T-helper 2 cell treated with Interferon-gamma antibody and Interleukin-4, amounts not matched to agents 100 ng/mL and 5 ng/mL, for 36 hours (primary cell): ENCODE data around the gene IQGAP1. TPM values are rescaled to one million over a fixed set of nuclear protein-coding genes. Genes with fewer than 3 reads are reported as not detected.

Experiments
- intact Hi-C: fragments of 100-400 bp; cut with micrococcal nuclease; formaldehyde crosslinking; loops from one replicate; pipeline ENCODE4 v1.15.1; 2023
- total RNA-seq: library from RNA; stranded (reverse); gene quantifications from 2 replicates; pipeline ENCODE4 v1.2.3, GENCODE V29; 2022

The IQGAP1 gene
- total RNA-seq, 1 donor from 2014 or later, result 212 TPM

DNA sequence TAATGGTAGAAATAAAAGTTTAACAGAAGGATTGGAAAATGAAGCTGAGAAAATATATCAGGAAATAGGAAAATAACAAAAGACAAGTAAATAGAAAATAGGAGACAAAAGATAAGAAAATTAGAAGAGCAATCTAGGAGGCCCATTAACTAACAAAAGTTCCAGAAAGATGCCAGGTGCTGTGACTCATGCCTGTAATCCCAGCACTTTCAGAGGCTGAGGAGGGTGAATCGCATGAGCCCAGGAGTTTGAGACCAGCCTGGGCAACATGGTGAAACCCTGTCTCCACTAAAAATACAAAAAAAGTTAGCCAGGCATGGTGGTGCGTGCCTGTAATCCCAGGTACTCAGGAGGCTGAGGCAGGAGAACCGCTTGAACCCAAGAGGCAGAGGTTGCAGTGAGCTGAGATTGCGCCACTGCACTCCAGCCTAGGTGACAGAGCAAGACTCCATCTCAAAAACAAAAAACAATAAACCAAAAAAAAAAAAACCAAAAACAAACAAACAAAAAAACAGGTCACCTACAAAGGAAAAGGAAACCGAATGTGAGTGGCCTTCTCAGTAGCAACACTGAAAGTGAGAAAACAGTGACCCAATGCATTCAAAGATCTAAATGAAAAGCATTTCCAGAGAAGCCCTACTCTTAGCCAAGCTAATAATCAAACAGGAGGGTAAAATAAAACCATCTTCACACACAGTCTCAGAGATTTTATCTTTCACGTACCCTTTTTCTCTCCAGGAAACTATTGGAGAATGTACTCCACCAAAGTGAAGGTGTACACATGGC is 136.2 kb downstream of the IQGAP1 start:
- intact Hi-C loops, result loop anchor here (10.0 kb wide), 1 partner anchor 381 kb away; the partner anchor contains the start of gene MAN2A2

DNA sequence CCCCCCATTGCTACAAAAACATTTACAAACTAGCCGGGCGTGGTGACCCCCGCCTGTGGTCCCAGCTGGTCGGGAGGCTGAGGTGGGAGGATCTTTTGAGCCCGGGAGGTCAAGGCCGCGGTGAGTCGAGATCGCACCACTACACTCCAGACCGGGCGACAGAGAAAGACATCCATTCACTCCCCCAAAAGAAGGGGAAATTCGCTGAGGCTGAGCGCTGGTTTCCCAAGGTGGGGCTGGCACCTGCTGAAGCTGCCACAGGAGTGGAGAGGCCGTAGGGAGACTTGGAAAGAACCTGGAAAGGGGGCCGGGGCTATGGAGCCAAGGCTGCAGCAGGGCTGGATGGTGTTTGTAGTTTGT is 140.9 kb downstream of the IQGAP1 start:
- intact Hi-C loops, result loop anchor here (10.0 kb wide), 1 partner anchor 376 kb away; the partner anchor contains the start of gene MAN2A2

DNA sequence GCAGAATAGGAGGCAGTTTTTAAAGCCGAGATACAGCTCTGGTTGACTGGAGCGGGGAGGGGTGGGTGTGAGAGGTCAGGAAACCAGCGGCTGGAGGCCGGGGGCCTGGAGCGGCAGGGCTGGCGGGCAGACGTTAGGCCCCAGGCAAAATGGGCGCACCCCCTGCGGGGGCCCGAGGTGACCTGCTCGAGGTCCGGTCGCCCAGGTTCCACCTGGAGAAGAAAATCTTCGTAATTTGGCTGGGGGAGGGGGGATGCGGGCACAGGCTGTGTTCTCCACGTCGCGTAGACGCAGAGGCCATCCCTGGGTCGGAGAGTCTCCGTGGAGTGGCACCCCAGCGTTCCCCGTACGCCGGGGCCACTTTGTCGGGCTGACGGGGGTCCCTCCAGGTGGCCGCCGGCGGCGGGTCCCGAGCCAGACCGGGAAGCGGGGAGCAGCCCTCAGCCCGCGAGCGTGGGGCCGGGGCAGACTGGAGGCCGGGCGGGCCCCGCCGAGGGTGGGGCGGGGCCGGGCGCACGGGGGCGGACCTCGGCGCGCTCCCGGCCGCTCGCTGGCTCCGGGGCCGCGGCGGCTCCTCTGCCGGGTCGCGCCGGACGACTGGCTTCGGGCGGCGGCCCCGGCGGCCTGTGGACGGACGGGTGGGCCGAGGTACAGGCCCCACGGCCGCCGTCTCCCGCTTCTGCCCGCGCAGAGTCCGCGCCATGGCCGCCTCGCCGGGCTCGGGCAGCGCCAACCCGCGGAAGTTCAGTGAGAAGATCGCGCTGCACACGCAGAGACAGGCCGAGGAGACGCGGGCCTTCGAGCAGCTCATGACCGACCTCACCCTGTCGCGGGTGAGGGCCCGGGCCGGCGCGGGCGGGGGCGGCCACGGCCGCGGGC is 141.6 kb downstream of the IQGAP1 start, which contains the start of gene CRTC3:
CRTC3 (plus strand) TSS at position 553 of the 879 bp plus-strand sequence; CDS start at position 702, 149 bp downstream.
- intact Hi-C loops, result loop anchor here (5.0 to 10.0 kb wide), 4 partner anchors 43 to 375 kb away; partner anchors contain the start of gene MAN2A2

DNA sequence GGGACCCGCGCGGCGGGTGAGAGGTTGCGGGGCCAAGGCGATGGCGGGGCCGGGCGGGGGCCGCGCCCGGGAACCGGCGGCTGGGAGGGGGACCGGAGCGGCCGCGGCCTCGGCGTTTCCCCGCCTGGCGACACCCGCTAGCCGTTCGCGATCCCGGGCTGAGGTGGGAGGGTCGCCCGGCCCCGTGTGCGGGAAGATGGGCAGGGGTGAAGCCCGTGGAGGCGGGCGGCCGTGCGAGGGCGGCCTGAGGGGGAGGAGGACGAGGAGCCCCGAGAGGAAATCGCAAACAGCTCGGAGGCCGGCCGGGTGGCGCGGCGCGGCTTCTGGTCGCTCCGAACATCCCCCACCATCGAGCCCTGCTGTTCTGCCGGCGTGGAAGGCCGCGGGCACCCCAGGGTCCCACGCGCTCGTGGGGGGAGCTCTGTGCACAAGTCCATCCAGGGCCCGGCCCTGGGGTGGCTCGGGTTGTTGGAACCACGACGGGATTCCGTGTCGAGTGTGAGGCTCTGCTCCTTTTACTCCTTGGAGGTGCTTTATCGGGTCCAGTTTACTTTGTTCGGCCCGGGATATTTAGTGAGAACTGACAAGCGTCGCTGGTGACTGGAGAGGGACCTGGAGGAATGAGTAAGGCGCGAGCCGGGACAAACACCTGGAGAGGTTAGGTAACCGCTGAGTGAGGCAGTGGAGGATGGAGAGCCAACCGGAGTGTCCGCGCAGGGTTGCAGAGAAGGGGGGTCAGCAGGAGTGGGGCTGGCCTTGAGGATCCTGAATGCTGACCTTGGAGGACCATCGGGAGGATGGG is 142.4 kb downstream of the IQGAP1 start:
- intact Hi-C loops, result loop anchor here (1.0 to 10.0 kb wide), 4 partner anchors 9 to 164 kb away; no protein-coding TSS in a partner anchor

DNA sequence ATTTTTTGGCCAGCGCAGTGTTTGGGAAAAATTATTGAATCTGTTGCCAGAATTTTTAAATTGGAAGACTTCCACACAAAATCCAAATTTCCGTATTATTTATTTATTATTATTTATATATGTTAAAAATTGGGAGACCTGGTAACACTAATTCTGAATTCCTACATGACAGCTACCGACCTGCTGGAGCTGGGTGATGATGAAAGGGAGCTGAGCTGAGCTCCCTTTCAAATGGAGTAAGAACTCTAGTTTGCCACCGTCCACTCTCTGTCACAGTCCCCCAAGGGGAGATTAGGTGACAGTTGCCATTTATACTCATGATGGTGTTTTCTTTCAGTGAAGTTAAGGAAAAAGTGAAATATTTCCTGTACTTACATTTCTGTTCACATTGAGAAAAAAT is 143.1 kb downstream of the IQGAP1 start:
- intact Hi-C loops, result loop anchor here (1.0 to 10.0 kb wide), 4 partner anchors 8 to 164 kb away; no protein-coding TSS in a partner anchor

DNA sequence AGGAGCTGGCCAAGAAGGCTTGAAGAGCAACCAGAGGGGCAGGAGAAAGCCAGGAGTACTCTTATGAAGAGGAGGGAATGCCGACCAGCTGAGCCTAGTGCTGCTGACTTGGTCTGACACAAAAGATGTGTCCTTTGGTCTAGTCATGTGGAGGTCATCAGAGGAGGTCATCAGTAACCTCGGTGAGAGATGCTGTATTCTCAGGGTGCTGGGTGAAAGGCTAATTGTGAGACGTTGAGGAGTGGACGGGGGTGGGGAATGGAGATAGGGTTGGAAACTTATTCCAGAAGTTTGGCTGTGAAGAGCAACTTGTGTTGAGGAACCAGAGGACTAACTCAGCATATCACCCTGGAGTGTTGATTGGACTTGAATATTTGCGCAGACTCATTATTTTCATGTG is 147.2 kb downstream of the IQGAP1 start:
- intact Hi-C loops, result loop anchor here (10.0 kb wide), 1 partner anchor 160 kb away; no protein-coding TSS in a partner anchor

DNA sequence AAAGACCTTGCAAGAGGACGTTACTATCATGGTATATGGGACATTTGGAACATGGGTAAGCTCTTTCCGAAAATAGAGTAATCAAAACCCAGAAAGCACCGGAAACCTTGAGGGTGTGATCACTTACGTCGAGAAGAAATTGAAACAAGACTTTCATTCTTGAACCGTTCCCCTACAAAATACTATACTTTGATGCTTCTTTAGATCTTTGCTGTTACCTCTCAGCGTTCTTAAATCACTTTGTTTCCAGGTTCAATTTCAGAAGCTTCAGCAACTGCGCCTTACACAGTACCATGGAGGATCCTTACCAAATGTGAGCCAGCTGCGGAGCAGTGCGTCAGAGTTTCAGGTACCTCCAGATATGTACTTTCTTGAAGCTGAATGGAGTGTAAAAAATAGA is 151.7 kb downstream of the IQGAP1 start:
- intact Hi-C loops, result loop anchor here (1.0 to 10.0 kb wide), 2 partner anchors 8 to 155 kb away; no protein-coding TSS in a partner anchor

DNA sequence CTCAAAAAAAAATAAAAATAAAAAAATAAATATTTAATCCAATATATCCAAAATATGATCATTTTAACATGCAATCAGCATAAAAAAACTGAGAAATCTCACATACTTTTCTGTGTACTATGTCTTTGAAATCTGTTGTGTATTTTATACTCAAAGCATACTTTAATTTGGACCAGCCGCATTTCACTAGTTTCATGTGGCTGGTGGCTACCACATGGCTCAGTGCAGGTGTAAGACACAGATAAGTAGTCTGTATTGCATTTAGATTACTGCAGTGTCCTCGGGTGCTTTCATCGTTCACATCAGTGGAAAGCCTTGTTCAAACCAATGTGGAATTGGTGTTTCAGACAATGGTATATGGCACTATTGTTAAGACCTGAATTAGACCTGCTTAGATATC is 152.7 kb downstream of the IQGAP1 start:
- intact Hi-C loops, result no loop called here

DNA sequence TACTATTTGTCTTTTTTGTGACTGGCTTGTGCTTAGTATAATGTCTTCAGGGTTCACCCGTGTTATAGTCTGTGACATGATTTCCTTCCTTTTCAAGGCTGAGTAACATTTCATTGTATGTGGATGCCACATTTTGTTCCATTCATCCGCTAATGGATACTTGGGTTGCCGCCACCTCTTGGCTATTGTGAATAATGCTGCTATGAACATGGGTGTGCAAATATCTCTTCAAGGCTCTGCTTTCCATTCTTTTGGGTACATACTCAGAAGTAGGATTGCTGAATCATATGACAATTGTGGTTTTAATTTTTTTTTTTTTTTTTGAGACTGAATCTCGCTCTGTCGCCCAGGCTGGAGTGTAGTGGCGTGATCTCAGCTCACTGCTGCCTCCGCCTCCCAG is 157.1 kb downstream of the IQGAP1 start:
- intact Hi-C loops, result no loop called here

DNA sequence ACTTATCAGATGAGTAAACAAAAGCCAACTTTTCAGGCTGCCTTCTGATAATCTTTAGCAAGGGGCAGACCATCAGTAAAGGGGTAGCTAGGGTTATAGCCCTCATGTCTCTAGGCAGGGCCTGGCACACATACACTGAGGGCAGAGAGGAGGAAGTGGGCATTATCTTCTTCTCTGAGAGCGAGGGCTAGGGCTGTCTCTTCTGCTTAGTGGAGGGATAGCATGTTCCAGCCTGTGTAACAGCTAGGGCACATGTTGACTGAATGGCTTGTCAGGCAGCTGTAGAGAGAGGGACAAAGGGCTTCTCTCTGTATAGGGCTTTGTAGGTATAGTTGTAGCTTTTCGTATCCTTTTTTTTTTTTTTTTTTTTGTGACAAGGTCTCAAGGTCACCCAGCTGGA is 159.5 kb downstream of the IQGAP1 start:
- intact Hi-C loops, result no loop called here

DNA sequence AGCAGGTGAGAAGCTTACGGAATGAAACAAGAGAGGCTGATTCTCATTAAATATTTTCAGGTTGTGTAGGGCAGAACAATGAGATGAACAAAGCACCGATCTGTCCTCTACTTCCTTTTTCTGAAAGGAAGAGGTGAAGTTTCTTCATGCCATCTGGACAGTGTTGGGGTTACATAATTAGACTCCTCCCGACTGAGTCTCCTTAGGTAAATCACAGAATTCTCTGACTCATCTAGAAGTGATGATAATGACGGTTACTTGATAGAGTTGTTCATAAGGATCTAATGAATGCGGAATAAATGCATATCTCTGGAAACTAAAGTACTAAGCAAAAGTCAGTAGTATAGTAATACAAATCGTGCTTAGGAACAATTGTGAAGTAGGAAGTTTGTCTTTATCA is 162.9 kb downstream of the IQGAP1 start:
- intact Hi-C loops, result no loop called here

Other genes with a start within 250 kb of the IQGAP1 start
- 19.0 and 20.3 TPM in 2 replicates for gene SEMA4B, start 186.9 kb upstream of the IQGAP1 start, total RNA-seq
- gene CIB1, start 154.3 kb upstream of the IQGAP1 start, total RNA-seq, result 125 TPM in 2 replicates
- gene GDPGP1, start 154.0 kb upstream of the IQGAP1 start, total RNA-seq, result 13.1 and 14.5 TPM in 2 replicates
- gene TTLL13, start 138.7 kb upstream of the IQGAP1 start, total RNA-seq, result 0.34 and 1.1 TPM in 2 replicates
- 30.0 and 31.8 TPM in 2 replicates for gene NGRN, start 122.6 kb upstream of the IQGAP1 start, total RNA-seq
- gene ZNF774, start 36.0 kb upstream of the IQGAP1 start, total RNA-seq, result 1.8 and 1.9 TPM in 2 replicates
- 106 and 112 TPM in 2 replicates for gene CRTC3, start 141.7 kb downstream of the IQGAP1 start, total RNA-seq